H1 (cell line): ENCODE results near the gene ADAMTSL2. TPM values are rescaled to one million over a fixed set of nuclear protein-coding genes. Genes with fewer than 3 reads are reported as not detected.

ENCODE experiments used
- CTCF ChIA-PET: fragments of 300-600 bp; sonication (Branson Sonifier 250); formaldehyde crosslinking; loops from one replicate; lab custom pipeline; 2021; ENCODE audit not compliant: partially characterized antibody; lab: Charles Lee
- POLR2A ChIA-PET: fragments of 300-600 bp; sonication (Branson Sonifier 250); formaldehyde crosslinking; loops from one replicate; lab custom pipeline; 2021; ENCODE audit warnings: inconsistent platforms; ENCODE audit not compliant: partially characterized antibody; lab: Charles Lee
- DNase-seq, 2 experiments: peaks; one replicate each; pipeline versions ENCODE4 v3.0.0 to v3.0.0-alpha.2; 2010 to 2022; ENCODE audit warnings: low spot score in 2 of 2, low read depth in 1 of 2, mixed read lengths in 1 of 2
- FAIRE-seq: peaks from 2 replicates; lab custom pipeline; 2011; peaks lifted over from hg19 to GRCh38; lab: Jason Lieb, UNC
- H2AFZ ChIP-seq: 2 replicates; pipeline ENCODE4 v1.8.1; 2012; ENCODE audit warnings: low read length, inconsistent platforms
- H2AK5ac ChIP-seq: 2 replicates; pipeline ENCODE4 v1.6.1; 2013; ENCODE audit warnings: low read depth, low read length
- H2BK120ac ChIP-seq: replicated peaks from 2 replicates; pipeline ENCODE3; 2013; ENCODE audit warnings: low read depth, low read length, inconsistent platforms
- H2BK12ac ChIP-seq: 2 replicates; pipeline ENCODE4 v1.6.1; 2013; ENCODE audit warnings: low read depth, low read length
- H2BK15ac ChIP-seq: 2 replicates; pipeline ENCODE4 v1.6.1; 2013; ENCODE audit warnings: low read length
- H2BK20ac ChIP-seq: 2 replicates; pipeline ENCODE4 v1.6.1; 2013; ENCODE audit warnings: low read length
- H2BK5ac ChIP-seq: 2 replicates; pipeline ENCODE4 v1.6.1; 2013; ENCODE audit warnings: low read depth, low read length
- H3K14ac ChIP-seq: 2 replicates; pipeline ENCODE4 v1.6.1; 2013; ENCODE audit warnings: inconsistent platforms; ENCODE audit not compliant: insufficient read length
- H3K18ac ChIP-seq: 2 replicates; pipeline ENCODE4 v1.6.1; 2013; ENCODE audit warnings: low read length; ENCODE audit errors: extremely low read depth
- H3K23ac ChIP-seq: 2 replicates; pipeline ENCODE4 v1.6.1; 2013; ENCODE audit warnings: inconsistent platforms; ENCODE audit not compliant: insufficient read length
- H3K23me2 ChIP-seq: 2 replicates; pipeline ENCODE4 v1.6.1; 2013; ENCODE audit warnings: low read depth, low read length
- H3K27ac ChIP-seq: 2 replicates; pipeline ENCODE4 v1.6.1; 2011; ENCODE audit warnings: low read depth, low read length, inconsistent platforms
- H3K27me3 ChIP-seq, 4 experiments: replicated peaks in 1 of 4; 1 replicate in 1 of 4; 2 replicates in 3 of 4; pipeline versions ENCODE4 v1.6.1 to v1.8.1; 2011 to 2013; ENCODE audit warnings: low read length in 3 of 4, mild to moderate bottlenecking in 3 of 4, inconsistent platforms in 2 of 4, mixed read lengths in 2 of 4, moderate library complexity in 1 of 4; ENCODE audit not compliant: control insufficient read depth in 3 of 4, insufficient read depth in 3 of 4; ENCODE audit errors: extremely low read depth in 1 of 4
- H3K36me3 ChIP-seq, 4 experiments: 2 replicates each; pipeline versions ENCODE4 v1.6.1 to v1.8.1; 2011 to 2013; ENCODE audit warnings: mild to moderate bottlenecking in 4 of 4, low read length in 3 of 4, moderate library complexity in 2 of 4, control low read depth in 1 of 4, inconsistent platforms in 1 of 4; ENCODE audit not compliant: insufficient read depth in 4 of 4, control insufficient read depth in 2 of 4
- H3K4ac ChIP-seq: replicated peaks from 2 replicates; pipeline ENCODE3; 2013; ENCODE audit warnings: low read length, low read depth, mixed read lengths, inconsistent platforms; ENCODE audit not compliant: insufficient read length
- H3K4me1 ChIP-seq, 4 experiments: replicated peaks in 1 of 4; 1 replicate in 1 of 4; 2 replicates in 3 of 4; pipeline versions ENCODE4 v1.6.1 to v1.8.1; 2011 to 2013; ENCODE audit warnings: low read length in 3 of 4, inconsistent platforms in 2 of 4, mixed read lengths in 1 of 4; ENCODE audit not compliant: insufficient read depth in 4 of 4, control insufficient read depth in 3 of 4
- H3K4me2 ChIP-seq, 2 experiments: 2 replicates each; pipeline versions ENCODE4 v1.6.1 to v1.8.1; 2011 to 2013; ENCODE audit warnings: low read depth in 2 of 2, low read length in 2 of 2, control low read depth in 1 of 2, inconsistent platforms in 1 of 2, mild to moderate bottlenecking in 1 of 2; ENCODE audit not compliant: insufficient read depth in 1 of 2
- H3K4me3 ChIP-seq, 4 experiments: fragments of 200-600, 300-600 bp in 1 of 4; sonication (generic), shearing (Covaris generic), sonication (Bioruptor Twin) in 1 of 4; 2 replicates each; pipeline versions ENCODE4 v1.5.1 to v1.8.1; 2011 to 2016; ENCODE audit warnings: low read length in 4 of 4, low read depth in 3 of 4, control low read depth in 2 of 4, inconsistent platforms in 2 of 4, mild to moderate bottlenecking in 2 of 4, mixed read lengths in 1 of 4, moderate library complexity in 1 of 4; ENCODE audit not compliant: insufficient read depth in 2 of 4; ENCODE audit errors: extremely low read depth in 1 of 4
- H3K56ac ChIP-seq: replicated peaks from 2 replicates; pipeline ENCODE3; 2013; ENCODE audit warnings: low read depth, mild to moderate bottlenecking, mixed read lengths, low read length, inconsistent platforms; ENCODE audit not compliant: insufficient read length
- H3K79me1 ChIP-seq: 2 replicates; pipeline ENCODE4 v1.6.1; 2013; ENCODE audit warnings: low read depth, low read length, control low read depth
- H3K79me2 ChIP-seq, 2 experiments: 2 replicates each; pipeline versions ENCODE4 v1.6.1 to v1.8.1; 2012 to 2013; ENCODE audit warnings: low read length in 2 of 2, mild to moderate bottlenecking in 2 of 2, inconsistent platforms in 1 of 2; ENCODE audit not compliant: insufficient read depth in 2 of 2, control insufficient read depth in 1 of 2
- H3K9ac ChIP-seq, 4 experiments: replicated peaks in 1 of 4; 1 replicate in 1 of 4; 2 replicates in 3 of 4; pipeline versions ENCODE4 v1.6.1 to v1.8.1; 2011 to 2013; ENCODE audit warnings: low read depth in 3 of 4, low read length in 3 of 4, control low read depth in 2 of 4, mild to moderate bottlenecking in 2 of 4, moderate library complexity in 2 of 4, inconsistent platforms in 1 of 4; ENCODE audit errors: extremely low read depth in 1 of 4
- H3K9me3 ChIP-seq, 2 experiments: 2 replicates each; pipeline versions ENCODE4 v1.6.1 to v1.8.1; 2012 to 2013; ENCODE audit warnings: mild to moderate bottlenecking in 2 of 2, moderate library complexity in 2 of 2, control low read depth in 1 of 2, inconsistent platforms in 1 of 2, low read depth in 1 of 2, low read length in 1 of 2, mixed read lengths in 1 of 2; ENCODE audit not compliant: insufficient read depth in 2 of 2
- H4K20me1 ChIP-seq, 2 experiments: replicated peaks in 1 of 2; 2 replicates each; pipeline versions ENCODE3 to v1.8.1; 2011 to 2013; ENCODE audit warnings: inconsistent platforms in 2 of 2, low read length in 2 of 2, mild to moderate bottlenecking in 1 of 2; ENCODE audit not compliant: insufficient read depth in 2 of 2, control insufficient read depth in 1 of 2
- H4K5ac ChIP-seq: 2 replicates; pipeline ENCODE4 v1.6.1; 2013; ENCODE audit warnings: low read length, low read depth, mixed read lengths, inconsistent platforms; ENCODE audit not compliant: insufficient read length
- H4K8ac ChIP-seq: 2 replicates; pipeline ENCODE4 v1.8.0; 2013; ENCODE audit warnings: mild to moderate bottlenecking, moderate library complexity, low read length, inconsistent platforms; ENCODE audit not compliant: insufficient read depth; ENCODE audit errors: extremely low read depth
- H4K91ac ChIP-seq: replicated peaks from 2 replicates; pipeline ENCODE3; 2013; ENCODE audit warnings: low read length, mixed read lengths, inconsistent platforms; ENCODE audit not compliant: insufficient read length
- ASH2L ChIP-seq: fragments of 200-600, 300-600 bp; sonication (generic); IDR thresholded peaks from one replicate; pipeline ENCODE4 v1.7.1; 2017; ENCODE audit warnings: low read length
- BACH1 ChIP-seq: IDR thresholded peaks from 2 replicates; pipeline ENCODE4 v1.6.1; 2012; ENCODE audit warnings: low read length, improper control_type of control experiment
- CBX8 ChIP-seq: fragments of 300-800, 300-1000 bp; sonication (generic); IDR thresholded peaks from 2 replicates; pipeline ENCODE4 v1.7.1; 2016; ENCODE audit warnings: low read depth, low read length, borderline replicate concordance
- CHD2 ChIP-seq: IDR thresholded peaks from 2 replicates; pipeline ENCODE4 v1.6.1; 2012; ENCODE audit warnings: low read length, improper control_type of control experiment
- EP300 ChIP-seq, 2 experiments: IDR thresholded peaks; 1 replicate in 1 of 2; 2 replicates in 1 of 2; pipeline ENCODE4 v1.6.1; 2011 to 2012; ENCODE audit warnings: low read depth in 2 of 2, low read length in 2 of 2, mild to moderate bottlenecking in 2 of 2, borderline replicate concordance in 1 of 2, inconsistent platforms in 1 of 2, moderate library complexity in 1 of 2
- KDM1A ChIP-seq: fragments of 200-600, 300-600 bp; sonication (generic); IDR thresholded peaks from 2 replicates; pipeline ENCODE4 v1.7.1; 2016; ENCODE audit warnings: mild to moderate bottlenecking, low read length, borderline replicate concordance
- NRF1 ChIP-seq: IDR thresholded peaks from 2 replicates; pipeline ENCODE4 v1.6.1; 2011; ENCODE audit warnings: mild to moderate bottlenecking, low read depth, low read length, improper control_type of control experiment
- RNF2 ChIP-seq: fragments of 200-900, 300-1000 bp; sonication (generic); IDR thresholded peaks from 2 replicates; pipeline ENCODE4 v1.7.1; 2016; ENCODE audit warnings: borderline replicate concordance, low read depth, mild to moderate bottlenecking, antibody characterized with exemption, low read length; ENCODE audit not compliant: poor library complexity, severe bottlenecking; ENCODE audit errors: missing control alignments
- RXRA ChIP-seq: IDR thresholded peaks from 2 replicates; pipeline ENCODE4 v1.6.1; 2011; ENCODE audit warnings: low read depth, mild to moderate bottlenecking, low read length, moderate library complexity; ENCODE audit not compliant: insufficient read depth
- SIRT6 ChIP-seq: IDR thresholded peaks from one replicate; pipeline ENCODE4 v1.7.1; 2012; ENCODE audit warnings: low read length, inconsistent platforms
- TCF12 ChIP-seq: IDR thresholded peaks from 2 replicates; pipeline ENCODE4 v1.6.1; 2011; ENCODE audit warnings: low read depth, mild to moderate bottlenecking, low read length
- TEAD4 ChIP-seq: IDR thresholded peaks from 2 replicates; pipeline ENCODE4 v1.6.1; 2012; ENCODE audit warnings: low read depth, low read length, inconsistent platforms, mixed read lengths
- WGBS, 2 experiments: shearing (Covaris generic) in 1 of 2; methylation state at CpG; one replicate each; pipeline versions ENCODE4 v1.1.6 to v1.1.7; 2013 to 2015; ENCODE audit warnings: low lambda C conversion rate in 2 of 2, mixed read lengths in 2 of 2, inconsistent platforms in 1 of 2, low coverage in 1 of 2, missing lambda C conversion rate in 1 of 2; ENCODE audit not compliant: insufficient replicate concordance in 2 of 2, insufficient coverage in 1 of 2, insufficient read length in 1 of 2; ENCODE audit errors: extremely low coverage in 1 of 2, missing lambda C conversion rate in 1 of 2; 5-methylcytosine and 5-hydroxymethylcytosine counted together
- polyA plus RNA-seq, 7 experiments: library from polyadenylated mRNA; depleted of rRNA in 3 of 7; stranded (reverse) in 5 of 7; unstranded in 2 of 7; fragments of >200 nt in 5 of 7; fragments of 200-250 nt in 2 of 7; gene quantifications; 1 replicate in 5 of 7; 2 replicates in 1 of 7; 4 replicates in 1 of 7; pipeline versions ENCODE4 v1.2.1 to v1.2.3, GENCODE V29; 2011 to 2013; ENCODE audit warnings: missing spikeins in 2 of 7, mixed read lengths in 2 of 7
- total RNA-seq: library from RNA; stranded (reverse); fragmentation: NEBNext Ultra II Directional; extraction: Animal tissue kit (Norgen Biotek cat#: 25700); gene quantifications from 2 replicates; pipeline ENCODE4 v1.2.1, GENCODE V29; 2021

Gene ADAMTSL2
- total and polyA plus RNA-seq, 2 of the 8 experiments (the other 6 are each of a cell fraction or from before 2014, with no cell fraction given): 0.74 to 0.76 TPM

DNA sequence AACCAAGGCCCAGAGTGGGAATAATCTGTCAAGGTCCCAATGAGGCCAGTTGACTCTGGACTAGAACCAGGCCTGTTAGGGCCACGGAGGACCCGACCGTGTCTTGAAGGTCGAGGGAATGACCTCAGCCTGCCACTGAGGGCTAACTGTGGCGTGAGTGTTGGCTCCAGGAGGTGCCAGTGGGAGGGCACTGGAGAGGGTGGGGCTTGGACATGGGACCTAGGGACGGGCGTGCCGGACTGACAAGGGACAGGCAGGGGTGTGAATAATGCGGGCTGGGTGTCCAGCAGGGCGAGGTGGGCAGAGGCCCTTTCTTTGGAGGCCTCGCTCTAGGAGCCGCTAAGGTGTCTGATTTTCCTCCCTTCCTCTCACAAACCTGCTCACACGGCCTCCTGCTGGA lies 7.5 kb downstream of the ADAMTSL2 start:
- Histone ChIP-seq H4K20me1 (no peaks in the 10 kb centered on the region), H3K36me3 (no peaks in the 10 kb centered on the region), H3K23me2 (no peaks in the 10 kb centered on the region), H3K4me3 (no peak overlapping the region), H3K14ac (no peak overlapping the region), H3K79me2 (no peaks in the 10 kb centered on the region), H3K4ac (no peak overlapping the region), H4K5ac (no peak overlapping the region), H2AFZ (no peak overlapping the region), H2BK5ac (no peak overlapping the region), H3K23ac (no peak overlapping the region), H2BK20ac (no peak overlapping the region), H2BK120ac (no peak overlapping the region), H3K18ac (no peak overlapping the region), H3K56ac (no peak overlapping the region), H2AK5ac (no peak overlapping the region), H2BK15ac (no peak overlapping the region), H3K9ac (no peak overlapping the region), H3K27me3 (peaks cover 0 to 4% (median 1%) of the 10 kb centered on the region in 4 experiments; a peak in 3 of 7 replicates), H3K79me1 (no peaks in the 10 kb centered on the region), H3K4me2 (no peak overlapping the region), H3K27ac (no peak overlapping the region), H3K9me3 (no peaks in the 10 kb centered on the region), H3K4me1 (peaks cover 0 to 20% (median 11%) of the 10 kb centered on the region in 4 experiments; a peak in 5 of 7 replicates), H2BK12ac (no peak overlapping the region; the same call in 1 of the 2 replicates), H4K8ac (no peak overlapping the region), H4K91ac (no peak overlapping the region)
- POLR2A ChIA-PET: no interaction called here
- no peak for DNase-seq
- FAIRE-seq: no peak
- 88% methylated on average over 11 of the region's 13 CpGs; no CpG with 5 or more reads in 1 of the 2 experiments for WGBS, 2 experiments
- CTCF ChIA-PET: interaction anchor here (1.1 to 4.2 kb wide), 9 partner anchors 8 to 159 kb away, joined by 3 to 26 read pairs (median 10); partner anchors contain the start of gene ADAMTSL2
- TF ChIP-seq BACH1: no peak
- no peak for TF ChIP-seq SIRT6
- no peak for TF ChIP-seq ASH2L
- no peak for TF ChIP-seq TCF12
- TF ChIP-seq CBX8: no peak
- no peak for TF ChIP-seq RNF2
- no peak for TF ChIP-seq KDM1A
- TF ChIP-seq TEAD4: no peak
- no peak for TF ChIP-seq CHD2
- no peak for TF ChIP-seq RXRA
- no peak for TF ChIP-seq NRF1
- no peak for TF ChIP-seq EP300 (IDR thresholded peaks at IDR 0.05; ENCODE audit: borderline replicate concordance in 1 of 2, low read depth in 2 of 2, low read length in 2 of 2)
